ENCODE measurements around the gene ARAP3. TPM values are rescaled to one million over a fixed set of nuclear protein-coding genes. Genes with fewer than 3 reads are reported as not detected.
A peak's percentile ranks its signal among the peaks of the same experiment; 100 is the strongest.

Gene ARAP3
- total RNA-seq, 2 experiments from 2014 or later, result 9.9 to 11.0 TPM

- Mint-ChIP-seq H3K27ac (peak overlapping the region; percentile 86), H3K4me1 (peaks cover 35% of the 10 kb centered on the region), H3K27me3 (peaks cover 28% of the 10 kb centered on the region), H3K36me3 (no peaks in the 10 kb centered on the region), H3K4me3 (peak overlapping the region; percentile 76), H3K9me3 (ENCODE audit: low read depth) (no peaks in the 10 kb centered on the region)
- CTCF ChIA-PET, result interaction anchor here (0.7 to 16.7 kb wide), 36 partner anchors 9 to 450 kb away, joined by 3 to 333 read pairs (median 8); partner anchors contain the start of genes ARAP3, DELE1, FCHSD1 and GNPDA1
- DNase-seq, result peak; percentile 88
- ATAC-seq, result peak; percentile 88
These were observed 11.1 kb upstream of the ARAP3 start for GRCh38 chr5:141692919-141693725.

- no peaks in the 10 kb centered on the region for H3K9me3 Mint-ChIP-seq (ENCODE audit: low read depth)
- H3K27me3 Mint-ChIP-seq, result peaks cover 28% of the 10 kb centered on the region
- no peaks in the 10 kb centered on the region for H3K36me3 Mint-ChIP-seq
- H3K27ac Mint-ChIP-seq, result peak overlapping the region; percentile 86
- CTCF ChIA-PET, result interaction anchor here (0.5 to 16.7 kb wide), 47 partner anchors 10 to 1006 kb away, joined by 3 to 333 read pairs (median 6); partner anchors contain the start of genes ARAP3, DELE1, FCHSD1 and GNPDA1
- ATAC-seq (peak; percentile 5), DNase-seq (peak; percentile 49)
- H3K4me1 Mint-ChIP-seq, result peaks cover 35% of the 10 kb centered on the region
- H3K4me3 Mint-ChIP-seq, result peak overlapping the region; percentile 76
These were observed 10.5 kb upstream of the ARAP3 start for GRCh38 chr5:141692533-141692888.

- CTCF ChIA-PET, result interaction anchor here (0.5 to 16.7 kb wide), 53 partner anchors 10 to 1007 kb away, joined by 3 to 333 read pairs (median 5); partner anchors contain the start of genes ARAP3, DELE1, FCHSD1 and GNPDA1
- ATAC-seq (peak; percentile 85), DNase-seq (peak; percentile 92)
- Mint-ChIP-seq H3K9me3 (ENCODE audit: low read depth) (no peaks in the 10 kb centered on the region), H3K4me3 (peak overlapping the region; percentile 76), H3K36me3 (no peaks in the 10 kb centered on the region), H3K27me3 (peaks cover 28% of the 10 kb centered on the region), H3K4me1 (peaks cover 35% of the 10 kb centered on the region), H3K27ac (peak overlapping the region; percentile 86)
These were observed 10.0 kb upstream of the ARAP3 start for GRCh38 chr5:141691867-141692532.

GRCh38 chr5:141691286-141691866 lies 9.3 kb upstream of the ARAP3 start:
- Mint-ChIP-seq H3K36me3 (no peaks in the 10 kb centered on the region), H3K9me3 (ENCODE audit: low read depth) (no peaks in the 10 kb centered on the region), H3K27me3 (peaks cover 28% of the 10 kb centered on the region), H3K27ac (no peak overlapping the region), H3K4me3 (no peak overlapping the region), H3K4me1 (peaks cover 35% of the 10 kb centered on the region)
- DNase-seq, result no peak
- CTCF ChIA-PET, result interaction anchor here (0.7 to 16.7 kb wide), 49 partner anchors 9 to 1007 kb away, joined by 3 to 333 read pairs (median 5); partner anchors contain the start of genes ARAP3, DELE1, FCHSD1 and GNPDA1
- no peak for ATAC-seq

GRCh38 chr5:141686648-141687416 lies 4.8 kb upstream of the ARAP3 start:
- Mint-ChIP-seq H3K27ac (no peak overlapping the region), H3K27me3 (peaks cover 27% of the 10 kb centered on the region), H3K4me1 (peaks cover 28% of the 10 kb centered on the region), H3K36me3 (no peaks in the 10 kb centered on the region), H3K9me3 (ENCODE audit: low read depth) (no peaks in the 10 kb centered on the region), H3K4me3 (no peak overlapping the region)
- CTCF ChIA-PET, result interaction anchor here (1.0 to 1.6 kb wide), 4 partner anchors 124 to 282 kb away, joined by 3 to 7 read pairs (median 4); partner anchors contain the start of gene RNF14
- ATAC-seq (no peak), DNase-seq (no peak)

- Mint-ChIP-seq H3K9me3 (ENCODE audit: low read depth) (no peaks in the 10 kb centered on the region), H3K27me3 (peaks cover 17% of the 10 kb centered on the region), H3K4me3 (no peak overlapping the region), H3K36me3 (no peaks in the 10 kb centered on the region), H3K4me1 (peaks cover 34% of the 10 kb centered on the region), H3K27ac (no peak overlapping the region)
- ATAC-seq (no peak), DNase-seq (no peak)
- CTCF ChIA-PET, result interaction anchor here (1.6 kb wide), 1 partner anchor 284 kb away, joined by 4 read pairs; no protein-coding TSS in a partner anchor
These were observed 3.6 kb upstream of the ARAP3 start for GRCh38 chr5:141685591-141685990.

- no peaks in the 10 kb centered on the region for H3K36me3 Mint-ChIP-seq
- peak overlapping the region; percentile 54 for H3K27ac Mint-ChIP-seq
- H3K27me3 Mint-ChIP-seq, result peaks cover 2% of the 10 kb centered on the region
- peaks cover 30% of the 10 kb centered on the region for H3K4me1 Mint-ChIP-seq
- CTCF ChIA-PET, result interaction anchor here (1.0 to 5.5 kb wide), 13 partner anchors 10 to 277 kb away, joined by 4 to 79 read pairs (median 5); partner anchors contain the start of genes HDAC3, PCDH1 and RELL2
- no peak for ATAC-seq
- no peak overlapping the region for H3K4me3 Mint-ChIP-seq
- H3K9me3 Mint-ChIP-seq (ENCODE audit: low read depth), result no peaks in the 10 kb centered on the region
- no peak for DNase-seq
These were observed 1.6 kb upstream of the ARAP3 start for GRCh38 chr5:141683596-141684141.

- CTCF ChIA-PET, result interaction anchor here (1.3 to 5.5 kb wide), 4 partner anchors 12 to 288 kb away, joined by 4 to 79 read pairs (median 23); partner anchors contain the start of gene RNF14
- ATAC-seq (no peak), DNase-seq (no peak)
- Mint-ChIP-seq H3K27me3 (no peaks in the 10 kb centered on the region), H3K27ac (peak overlapping the region; percentile 58), H3K9me3 (ENCODE audit: low read depth) (no peaks in the 10 kb centered on the region), H3K4me3 (peak overlapping the region; percentile 66), H3K4me1 (peaks cover 30% of the 10 kb centered on the region), H3K36me3 (no peaks in the 10 kb centered on the region)
These were observed 735 bp downstream of the ARAP3 start for GRCh38 chr5:141681295-141681694.

- no peaks in the 10 kb centered on the region for H3K9me3 Mint-ChIP-seq (ENCODE audit: low read depth)
- ATAC-seq, result no peak
- CTCF ChIA-PET, result interaction anchor here (1.3 to 5.5 kb wide), 4 partner anchors 13 to 288 kb away, joined by 4 to 79 read pairs (median 23); partner anchors contain the start of gene RNF14
- H3K4me3 Mint-ChIP-seq, result peak overlapping the region; percentile 66
- peaks cover 30% of the 10 kb centered on the region for H3K4me1 Mint-ChIP-seq
- H3K36me3 Mint-ChIP-seq, result no peaks in the 10 kb centered on the region
- no peak overlapping the region for H3K27ac Mint-ChIP-seq
- H3K27me3 Mint-ChIP-seq, result no peaks in the 10 kb centered on the region
- no peak for DNase-seq
These were observed 1.3 kb downstream of the ARAP3 start for GRCh38 chr5:141680751-141681201.

GRCh38 chr5:141680178-141680577 lies 1.9 kb downstream of the ARAP3 start:
- CTCF ChIA-PET, result interaction anchor here (4.3 to 5.5 kb wide), 2 partner anchors 13 to 280 kb away, joined by 27 to 79 read pairs; no protein-coding TSS in a partner anchor
- Mint-ChIP-seq H3K36me3 (no peaks in the 10 kb centered on the region), H3K9me3 (ENCODE audit: low read depth) (no peaks in the 10 kb centered on the region), H3K27ac (no peak overlapping the region), H3K27me3 (no peaks in the 10 kb centered on the region), H3K4me3 (no peak overlapping the region), H3K4me1 (peaks cover 30% of the 10 kb centered on the region)
- DNase-seq (no peak), ATAC-seq (no peak)

GRCh38 chr5:141677415-141677814 lies 4.6 kb downstream of the ARAP3 start:
- no peak overlapping the region for H3K27ac Mint-ChIP-seq
- H3K9me3 Mint-ChIP-seq (ENCODE audit: low read depth), result no peaks in the 10 kb centered on the region
- CTCF ChIA-PET, result interaction anchor here (2.3 to 2.5 kb wide), 2 partner anchors 12 to 14 kb away, joined by 8 to 9 read pairs; no protein-coding TSS in a partner anchor
- no peak overlapping the region for H3K4me3 Mint-ChIP-seq
- ATAC-seq (no peak), DNase-seq (no peak)
- H3K4me1 Mint-ChIP-seq, result peaks cover 15% of the 10 kb centered on the region
- H3K36me3 Mint-ChIP-seq, result no peaks in the 10 kb centered on the region
- H3K27me3 Mint-ChIP-seq, result no peaks in the 10 kb centered on the region

- CTCF ChIA-PET, result interaction anchor here (1.2 to 2.5 kb wide), 3 partner anchors 10 to 16 kb away, joined by 3 to 9 read pairs (median 8); no protein-coding TSS in a partner anchor
- no peaks in the 10 kb centered on the region for H3K9me3 Mint-ChIP-seq (ENCODE audit: low read depth)
- no peaks in the 10 kb centered on the region for H3K36me3 Mint-ChIP-seq
- no peak overlapping the region for H3K4me3 Mint-ChIP-seq
- ATAC-seq (no peak), DNase-seq (no peak)
- no peak overlapping the region for H3K27ac Mint-ChIP-seq
- no peaks in the 10 kb centered on the region for H3K27me3 Mint-ChIP-seq
- H3K4me1 Mint-ChIP-seq, result peaks cover 3% of the 10 kb centered on the region
These were observed 6.4 kb downstream of the ARAP3 start for GRCh38 chr5:141675672-141676071.

Data from activated CD8-positive, alpha-beta memory T cell treated with anti-CD3 and anti-CD28 coated beads, Interleukin-2, amount 10 ng/mL, durations not matched to agents 7 days and 5 days (primary cell).